A549 (cell line): Measurements from ENCODE around the gene INKA1.

Experiments
- CEBPB ChIP-seq, 2 experiments: fragments of >200 bp in 1 of 2; sonication (Bioruptor Twin) in 1 of 2; formaldehyde crosslinking in 1 of 2; IDR thresholded peaks; 2 replicates each; pipeline ENCODE4 v1.6.1; 2012 to 2016
- CTCF ChIP-seq: fragments of >200 bp; sonication (Bioruptor Twin); formaldehyde crosslinking; IDR thresholded peaks from 3 replicates; pipeline ENCODE4 v1.5.1; 2016
- EP300 ChIP-seq, 2 experiments: fragments of >200 bp; sonication (Bioruptor Twin); formaldehyde crosslinking; IDR thresholded peaks; 2 replicates in 1 of 2; 3 replicates in 1 of 2; pipeline ENCODE4 v1.6.1; 2016 to 2017
- JUNB ChIP-seq: fragments of >200 bp; sonication (Bioruptor Twin); formaldehyde crosslinking; IDR thresholded peaks from 2 replicates; pipeline ENCODE4 v1.6.1; 2016
- POLR2A ChIP-seq: IDR thresholded peaks from 2 replicates; pipeline ENCODE4 v1.6.1; 2012; ENCODE audit warnings: mild to moderate bottlenecking, low read length
- USF2 ChIP-seq: fragments of 450-650 bp; IDR thresholded peaks from 2 replicates; pipeline ENCODE4 v1.6.1; 2014; ENCODE audit warnings: antibody characterized with exemption
- ZC3H11A ChIP-seq: fragments of 450-650 bp; IDR thresholded peaks from 2 replicates; pipeline ENCODE4 v1.6.1; 2014; ENCODE audit warnings: antibody characterized with exemption, mild to moderate bottlenecking
- ZFP36 ChIP-seq: fragments of 450-650 bp; IDR thresholded peaks from 2 replicates; pipeline ENCODE4 v1.6.1; 2014; ENCODE audit warnings: borderline replicate concordance; ENCODE audit not compliant: partially characterized antibody
- TF ChIP-seq, protein P1 (sequence below): fragments of 150-350 bp; IDR thresholded peaks from 2 replicates; pipeline ENCODE4 v1.6.1; 2014; ENCODE audit warnings: low read depth, mild to moderate bottlenecking, low read length

- TF ChIP-seq CTCF: no peak
- no peak for TF ChIP-seq POLR2A
- TF ChIP-seq, protein P1, sequence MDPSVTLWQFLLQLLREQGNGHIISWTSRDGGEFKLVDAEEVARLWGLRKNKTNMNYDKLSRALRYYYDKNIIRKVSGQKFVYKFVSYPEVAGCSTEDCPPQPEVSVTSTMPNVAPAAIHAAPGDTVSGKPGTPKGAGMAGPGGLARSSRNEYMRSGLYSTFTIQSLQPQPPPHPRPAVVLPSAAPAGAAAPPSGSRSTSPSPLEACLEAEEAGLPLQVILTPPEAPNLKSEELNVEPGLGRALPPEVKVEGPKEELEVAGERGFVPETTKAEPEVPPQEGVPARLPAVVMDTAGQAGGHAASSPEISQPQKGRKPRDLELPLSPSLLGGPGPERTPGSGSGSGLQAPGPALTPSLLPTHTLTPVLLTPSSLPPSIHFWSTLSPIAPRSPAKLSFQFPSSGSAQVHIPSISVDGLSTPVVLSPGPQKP: no peak
- TF ChIP-seq ZC3H11A: no peak
- no peak for TF ChIP-seq JUNB
- no peak for TF ChIP-seq CEBPB (IDR thresholded peaks at IDR 0.05)
- TF ChIP-seq EP300 (IDR thresholded peaks at IDR 0.05): no peak
- TF ChIP-seq ZFP36: no peak
- no peak for TF ChIP-seq USF2
Observed at GRCh38 chr3:49790626-49791411, 12.2 kb upstream of the INKA1 start.
